Naive thymus-derived CD4-positive, alpha-beta T cell (primary cell): ENCODE measurements around the gene TRMT2A. TPM values are rescaled to one million over a fixed set of nuclear protein-coding genes. Genes with fewer than 3 reads are reported as not detected.
A peak's percentile ranks its signal among the peaks of the same experiment; 100 is the strongest.

Experiments
- ATAC-seq: fragments of 150-1000 bp; cut with Tn5 transposase; 2 replicates; pipeline ENCODE4 v1.10.0; 2021; ENCODE audit warnings: mild to moderate bottlenecking, moderate library complexity
- CTCF ChIA-PET: fragments of 350-600 bp; sonication (Branson Sonifier 250); formaldehyde crosslinking; loops from one replicate; lab custom pipeline; 2021; ENCODE audit warnings: antibody characterized with exemption; lab: Charles Lee
- POLR2A ChIA-PET: fragments of 350-600 bp; sonication (Branson Sonifier 250); formaldehyde crosslinking; loops from one replicate; lab custom pipeline; 2021; ENCODE audit warnings: antibody characterized with exemption, inconsistent platforms; lab: Charles Lee
- DNase-seq, 9 donors: peaks; one replicate each; pipeline versions ENCODE4 v3.0.0 to v3.0.0-alpha.2; 2020 to 2022; ENCODE audit warnings: mixed read lengths in 1 of 9
- H3K27ac ChIP-seq: one replicate; pipeline ENCODE4 v1.7.0; 2013; ENCODE audit warnings: mild to moderate bottlenecking, low read depth, low read length, moderate library complexity
- H3K27me3 ChIP-seq, 2 donors: one replicate each; pipeline ENCODE4 v1.7.0; 2013; ENCODE audit warnings: low read length in 2 of 2, mild to moderate bottlenecking in 2 of 2, moderate library complexity in 2 of 2; ENCODE audit not compliant: control insufficient read depth in 2 of 2, insufficient read depth in 2 of 2
- H3K36me3 ChIP-seq, 3 experiments: 1 replicate in 2 of 3; 2 replicates in 1 of 3; pipeline ENCODE4 v1.7.0; 2013; ENCODE audit warnings: low read length in 3 of 3, mild to moderate bottlenecking in 3 of 3, moderate library complexity in 1 of 3; ENCODE audit not compliant: insufficient read depth in 3 of 3, control insufficient read depth in 2 of 3
- H3K4me1 ChIP-seq, 2 donors: one replicate each; pipeline ENCODE4 v1.7.0; 2013; ENCODE audit warnings: low read length in 2 of 2, mild to moderate bottlenecking in 2 of 2, moderate library complexity in 1 of 2; ENCODE audit not compliant: control insufficient read depth in 2 of 2, insufficient read depth in 2 of 2
- H3K4me3 ChIP-seq: 2 replicates; pipeline ENCODE4 v1.7.0; 2013; ENCODE audit warnings: mild to moderate bottlenecking, low read length
- H3K9me3 ChIP-seq, 3 experiments: 1 replicate in 2 of 3; 2 replicates in 1 of 3; pipeline ENCODE4 v1.7.0; 2013; ENCODE audit warnings: low read length in 3 of 3; ENCODE audit not compliant: control insufficient read depth in 2 of 3
- H3K27ac Mint-ChIP-seq, 9 donors: one replicate each; pipeline ENCODE4 v1.8.0; 2020 to 2022; ENCODE audit warnings: mixed read lengths in 9 of 9, mild to moderate bottlenecking in 8 of 9, moderate library complexity in 5 of 9, inconsistent platforms in 2 of 9
- H3K27me3 Mint-ChIP-seq, 5 donors: one replicate each; pipeline ENCODE4 v1.8.0; 2021 to 2022; ENCODE audit warnings: mixed read lengths in 5 of 5, mild to moderate bottlenecking in 1 of 5
- H3K36me3 Mint-ChIP-seq, 5 donors: one replicate each; pipeline ENCODE4 v1.8.0; 2020 to 2022; ENCODE audit warnings: mixed read lengths in 5 of 5, mild to moderate bottlenecking in 3 of 5, inconsistent platforms in 1 of 5
- H3K4me1 Mint-ChIP-seq, 7 donors: one replicate each; pipeline ENCODE4 v1.8.0; 2020 to 2022; ENCODE audit warnings: mixed read lengths in 7 of 7, mild to moderate bottlenecking in 3 of 7, inconsistent platforms in 1 of 7
- H3K4me3 Mint-ChIP-seq, 10 donors: one replicate each; pipeline ENCODE4 v1.8.0; 2020 to 2022; ENCODE audit warnings: mild to moderate bottlenecking in 10 of 10, mixed read lengths in 10 of 10, moderate library complexity in 6 of 10, inconsistent platforms in 2 of 10
- H3K9me3 Mint-ChIP-seq, 11 donors: one replicate each; pipeline ENCODE4 v1.8.0; 2020 to 2022; ENCODE audit warnings: mixed read lengths in 11 of 11, mild to moderate bottlenecking in 4 of 11, inconsistent platforms in 1 of 11, moderate library complexity in 1 of 11
- intact Hi-C, 2 donors: fragments of 100-400 bp; cut with micrococcal nuclease; formaldehyde crosslinking; loops; one replicate each; pipeline ENCODE4 v1.15.1; 2023
- polyA plus RNA-seq, 2 donors: library from polyadenylated mRNA; unstranded; fragments of 300-500 nt; fragmentation: Illumina TruSeq; gene quantifications; one replicate each; pipeline ENCODE4 v1.2.3, GENCODE V29; 2021
- total RNA-seq, 6 experiments: library from RNA in 5 of 6; stranded (reverse) in 5 of 6; gene quantifications; 1 replicate in 5 of 6; 2 replicates in 1 of 6; pipeline ENCODE4 v1.2.3 and lab custom pipeline; 2021 to 2026

The TRMT2A gene
- total and polyA plus RNA-seq, 7 experiments from 2014 or later: 30.0 to 134 (median 94.7) TPM

GRCh38 chr22:20130731-20131596 lies 13.9 kb upstream of the TRMT2A start:
- Mint-ChIP-seq H3K4me1 (peaks cover 0 to 33% (median 23%) of the 10 kb centered on the region in 7 donors), H3K27me3 (no peaks in the 10 kb centered on the region), H3K9me3 (peaks cover 0 to 2% (median 0%) of the 10 kb centered on the region in 11 donors), H3K4me3 (peak overlapping the region in 8 of 10 donors; percentile 17 to 75 (median 69)), H3K27ac (peak overlapping the region in 6 of 9 donors; percentile 36 to 82 (median 68)), H3K36me3 (peaks cover 0 to 4% (median 2%) of the 10 kb centered on the region in 5 donors)
- CTCF ChIA-PET: interaction anchor here (0.8 to 2.2 kb wide), 2 partner anchors 160 to 162 kb away, joined by 3 to 6 read pairs; no protein-coding TSS in a partner anchor
- Histone ChIP-seq H3K9me3 (no peaks in the 10 kb centered on the region), H3K36me3 (peaks cover 0 to 11% (median 0%) of the 10 kb centered on the region in 3 experiments), H3K4me3 (peak overlapping the region; percentile 73), H3K27me3 (no peaks in the 10 kb centered on the region), H3K4me1 (peaks cover 14 to 20% of the 10 kb centered on the region in 2 donors), H3K27ac (peak overlapping the region; percentile 91)
- POLR2A ChIA-PET: interaction anchor here (0.8 to 3.1 kb wide), 6 partner anchors 12 to 263 kb away, joined by 3 to 29 read pairs (median 4); partner anchors contain the start of genes RANBP1, TANGO2, TRMT2A and ZNF74
- peak; percentile 65 to 77 (median 72) for DNase-seq
- intact Hi-C loops: loop anchor here (1.0 kb wide), 6 partner anchors 14 to 115 kb away; partner anchors contain the start of genes TRMT2A (in 2 of the 2), ARVCF (in 1 of the 2), DGCR8 (in 1 of the 2) and TANGO2 (in 1 of the 2)
- peak; percentile 88 for ATAC-seq

GRCh38 chr22:20130319-20130718 lies 13.3 kb upstream of the TRMT2A start:
- ChIA-PET CTCF (interaction anchor here (0.6 to 2.2 kb wide), 5 partner anchors 14 to 180 kb away, joined by 3 to 6 read pairs (median 3); partner anchors contain the start of gene RANBP1), POLR2A (interaction anchor here (0.8 to 3.1 kb wide), 5 partner anchors 12 to 263 kb away, joined by 3 to 29 read pairs (median 3); partner anchors contain the start of genes TANGO2, TRMT2A and ZNF74)
- Histone ChIP-seq H3K4me3 (no peak overlapping the region), H3K9me3 (no peaks in the 10 kb centered on the region), H3K4me1 (peaks cover 14 to 20% of the 10 kb centered on the region in 2 donors), H3K27me3 (no peaks in the 10 kb centered on the region), H3K36me3 (peaks cover 0 to 18% (median 5%) of the 10 kb centered on the region in 3 experiments), H3K27ac (peak overlapping the region; percentile 91)
- ATAC-seq: peak; percentile 13
- Mint-ChIP-seq H3K4me3 (peak overlapping the region in 9 of 10 donors; percentile 17 to 75 (median 60)), H3K36me3 (peaks cover 0 to 6% (median 2%) of the 10 kb centered on the region in 5 donors), H3K9me3 (peaks cover 0 to 2% (median 0%) of the 10 kb centered on the region in 11 donors), H3K4me1 (peaks cover 0 to 33% (median 23%) of the 10 kb centered on the region in 7 donors), H3K27me3 (no peaks in the 10 kb centered on the region), H3K27ac (peak overlapping the region in 7 of 9 donors; percentile 38 to 82 (median 73))
- intact Hi-C loops: no loop called here
- peak in 3 of 9 donors; percentile 14 to 26 (median 18) for DNase-seq

GRCh38 chr22:20129747-20130014 lies 12.7 kb upstream of the TRMT2A start:
- ATAC-seq (no peak), DNase-seq (no peak)
- no peak overlapping the region for H3K27ac ChIP-seq
- ChIA-PET CTCF (interaction anchor here (0.6 to 2.2 kb wide), 5 partner anchors 13 to 180 kb away, joined by 3 to 6 read pairs (median 3); partner anchors contain the start of gene RANBP1), POLR2A (interaction anchor here (1.8 to 3.1 kb wide), 3 partner anchors 11 to 264 kb away, joined by 3 to 29 read pairs (median 6); partner anchors contain the start of genes TANGO2, TRMT2A and ZNF74)
- H3K27me3 Mint-ChIP-seq: no peaks in the 10 kb centered on the region
- H3K4me1 Mint-ChIP-seq: peaks cover 0 to 31% (median 23%) of the 10 kb centered on the region in 7 donors
- no peaks in the 10 kb centered on the region for H3K27me3 ChIP-seq
- peaks cover 0 to 2% (median 0%) of the 10 kb centered on the region in 11 donors for H3K9me3 Mint-ChIP-seq
- H3K9me3 ChIP-seq: no peaks in the 10 kb centered on the region
- H3K36me3 Mint-ChIP-seq: peaks cover 0 to 6% (median 2%) of the 10 kb centered on the region in 5 donors
- H3K36me3 ChIP-seq: peaks cover 0 to 24% (median 5%) of the 10 kb centered on the region in 3 experiments
- H3K4me3 ChIP-seq: no peak overlapping the region
- peak overlapping the region in 4 of 10 donors; percentile 56 to 71 (median 68) for H3K4me3 Mint-ChIP-seq
- H3K4me1 ChIP-seq: peaks cover 14 to 20% of the 10 kb centered on the region in 2 donors
- intact Hi-C loops: no loop called here
- H3K27ac Mint-ChIP-seq: peak overlapping the region in 7 of 9 donors; percentile 34 to 82 (median 65)

GRCh38 chr22:20128902-20129746 lies 12.1 kb upstream of the TRMT2A start:
- CTCF ChIA-PET: interaction anchor here (0.7 to 2.2 kb wide), 5 partner anchors 13 to 160 kb away, joined by 3 to 6 read pairs (median 3); partner anchors contain the start of gene RANBP1
- H3K27ac Mint-ChIP-seq: peak overlapping the region; percentile 9 to 87 (median 65)
- H3K27me3 Mint-ChIP-seq: no peaks in the 10 kb centered on the region
- H3K27me3 ChIP-seq: no peaks in the 10 kb centered on the region
- H3K4me1 ChIP-seq: peaks cover 14 to 20% of the 10 kb centered on the region in 2 donors
- no peak overlapping the region for H3K4me3 ChIP-seq
- intact Hi-C loops: no loop called here
- H3K9me3 ChIP-seq: no peaks in the 10 kb centered on the region
- H3K36me3 ChIP-seq: peaks cover 0 to 30% (median 5%) of the 10 kb centered on the region in 3 experiments
- DNase-seq (peak; percentile 29 to 57 (median 49)), ATAC-seq (peak; percentile 44)
- H3K27ac ChIP-seq: peak overlapping the region; percentile 33
- POLR2A ChIA-PET: interaction anchor here (1.8 to 3.1 kb wide), 3 partner anchors 11 to 265 kb away, joined by 3 to 29 read pairs (median 6); partner anchors contain the start of genes TANGO2, TRMT2A and ZNF74
- peak overlapping the region in 7 of 10 donors; percentile 13 to 71 (median 56) for H3K4me3 Mint-ChIP-seq
- peaks cover 0 to 6% (median 3%) of the 10 kb centered on the region in 5 donors for H3K36me3 Mint-ChIP-seq
- peaks cover 0 to 25% (median 22%) of the 10 kb centered on the region in 7 donors for H3K4me1 Mint-ChIP-seq
- peaks cover 0 to 2% (median 0%) of the 10 kb centered on the region in 11 donors for H3K9me3 Mint-ChIP-seq

- no peak for ATAC-seq
- Histone ChIP-seq H3K9me3 (no peaks in the 10 kb centered on the region), H3K4me1 (peaks cover 19 to 20% of the 10 kb centered on the region in 2 donors), H3K27me3 (no peaks in the 10 kb centered on the region), H3K4me3 (no peak overlapping the region), H3K36me3 (peaks cover 0 to 36% (median 5%) of the 10 kb centered on the region in 3 experiments), H3K27ac (peak overlapping the region; percentile 33)
- CTCF ChIA-PET: interaction anchor here (0.6 to 0.8 kb wide), 3 partner anchors 28 to 290 kb away, joined by 3 read pairs; no protein-coding TSS in a partner anchor
- Mint-ChIP-seq H3K36me3 (peaks cover 0 to 6% (median 4%) of the 10 kb centered on the region in 5 donors), H3K4me1 (peaks cover 0 to 24% (median 18%) of the 10 kb centered on the region in 7 donors), H3K27ac (peak overlapping the region in 5 of 9 donors; percentile 25 to 87 (median 51)), H3K9me3 (peaks cover 0 to 2% (median 0%) of the 10 kb centered on the region in 11 donors), H3K4me3 (no peak overlapping the region), H3K27me3 (no peaks in the 10 kb centered on the region)
- intact Hi-C loops: no loop called here
- POLR2A ChIA-PET: interaction anchor here (3.1 kb wide), 1 partner anchor 10 kb away, joined by 29 read pairs; the partner anchor contains the start of gene TRMT2A
- DNase-seq: no peak
Measured at GRCh38 chr22:20128619-20128901, 11.5 kb upstream of the TRMT2A start.
